GM12892 (cell line): ENCODE results near the gene GPR152.
"Not testable (repeated sequence)": the region's sequence is repeated elsewhere in the genome, so short reads cannot be mapped to it uniquely, and the experiment has no call there.

Experiments used
- POLR2A ChIP-seq: IDR thresholded peaks from 2 replicates; pipeline ENCODE4 v1.6.1; 2011; ENCODE audit warnings: low read depth, low read length, control low read depth
- POLR2AphosphoS5 ChIP-seq: IDR thresholded peaks from 2 replicates; pipeline ENCODE4 v1.6.1; 2011; ENCODE audit warnings: low read depth, low read length, control low read depth
- TAF1 ChIP-seq: IDR thresholded peaks from 2 replicates; pipeline ENCODE4 v1.6.1; 2011; ENCODE audit warnings: low read depth, mild to moderate bottlenecking, control low read depth, low read length, borderline replicate concordance

GRCh38 chr11:67465530-67465929 lies 13.0 kb upstream of the GPR152 start:
- not testable (repeated sequence) for TF ChIP-seq POLR2AphosphoS5, POLR2A, TAF1
